ENCODE measurements around the gene CDK14.
"Not testable (repeated sequence)": the region's sequence is repeated elsewhere in the genome, so short reads cannot be mapped to it uniquely, and the experiment has no call there.

CDK14 gene

DNA sequence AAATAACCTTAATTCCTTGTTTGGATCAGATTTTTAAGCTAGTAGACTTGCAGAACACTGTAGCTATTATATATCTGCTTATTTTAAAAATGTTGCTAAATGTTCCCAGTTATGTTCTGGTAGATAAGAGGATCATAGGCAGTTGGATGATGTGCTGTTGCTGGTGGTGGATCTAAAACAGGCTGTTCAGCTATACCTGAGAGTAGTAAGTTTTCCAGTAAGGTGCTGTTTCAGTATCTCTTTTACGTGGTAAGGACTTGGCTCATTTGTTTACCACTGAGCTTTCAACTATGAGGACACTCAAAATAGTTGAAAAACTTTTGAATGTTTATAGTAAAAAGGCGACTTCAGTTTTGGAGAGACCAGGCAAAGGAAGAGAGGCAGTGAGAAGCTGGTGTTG lies 180.9 kb downstream of the CDK14 start:
- intact Hi-C loops (cut with micrococcal nuclease) = no loop called here
- H3K4me1 Mint-ChIP-seq (ENCODE audit: low read depth) = no peaks in the 10 kb centered on the region
- H3K4me3 Mint-ChIP-seq = no peak overlapping the region
- no peak overlapping the region for H3K27ac Mint-ChIP-seq
- no peaks in the 10 kb centered on the region for H3K27me3 Mint-ChIP-seq
- H3K36me3 Mint-ChIP-seq (ENCODE audit: low read depth) = peaks cover 6% of the 10 kb centered on the region
- H3K9me3 Mint-ChIP-seq = peaks cover 9% of the 10 kb centered on the region

GRCh38 chr7:90777465-90777864 lies 181.3 kb downstream of the CDK14 start:
- no peaks in the 10 kb centered on the region for H3K4me1 Mint-ChIP-seq (ENCODE audit: low read depth)
- H3K36me3 Mint-ChIP-seq (ENCODE audit: low read depth) = peaks cover 3% of the 10 kb centered on the region
- no peak overlapping the region for H3K27ac Mint-ChIP-seq
- no peak overlapping the region for H3K4me3 Mint-ChIP-seq
- intact Hi-C loops (cut with micrococcal nuclease) = no loop called here
- H3K27me3 Mint-ChIP-seq = no peaks in the 10 kb centered on the region
- H3K9me3 Mint-ChIP-seq = peaks cover 5% of the 10 kb centered on the region

- intact Hi-C loops (cut with micrococcal nuclease) = no loop called here
- Mint-ChIP-seq H3K4me3 (no peak overlapping the region), H3K4me1 (ENCODE audit: low read depth) (no peaks in the 10 kb centered on the region), H3K27me3 (no peaks in the 10 kb centered on the region), H3K36me3 (ENCODE audit: low read depth) (no peaks in the 10 kb centered on the region), H3K27ac (no peak overlapping the region), H3K9me3 (peaks cover under 1% of the 10 kb centered on the region)
These were observed 181.8 kb downstream of the CDK14 start for GRCh38 chr7:90777886-90778285.

DNA sequence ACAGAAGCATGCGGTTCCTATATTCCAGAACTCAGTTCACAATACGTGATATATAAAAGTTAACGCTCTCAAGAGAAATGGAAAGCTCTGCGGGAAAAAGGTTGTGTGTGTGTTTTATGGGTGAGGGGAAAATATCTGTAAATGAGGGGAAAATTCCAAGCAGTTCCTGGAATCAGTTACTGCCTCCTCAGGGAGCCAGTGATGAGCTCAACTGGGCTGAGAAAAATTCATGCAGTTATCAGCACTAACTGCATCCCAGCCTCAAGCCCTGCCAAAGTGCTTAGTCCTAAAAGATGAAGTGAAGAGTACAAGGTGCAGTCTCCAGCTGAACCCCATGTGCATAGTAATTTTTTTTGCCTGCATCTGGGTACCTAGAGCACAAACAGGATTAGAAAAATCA lies 191.9 kb downstream of the CDK14 start:
- no peak overlapping the region for H3K27ac Mint-ChIP-seq
- intact Hi-C loops (cut with micrococcal nuclease) = no loop called here

GRCh38 chr7:90789736-90790306 lies 193.7 kb downstream of the CDK14 start:
- intact Hi-C loops (cut with micrococcal nuclease) = no loop called here
- no peak overlapping the region for H3K4me3 Mint-ChIP-seq
- H3K36me3 Mint-ChIP-seq (ENCODE audit: low read depth) = peaks cover 29% of the 10 kb centered on the region
- peaks cover 36% of the 10 kb centered on the region for H3K9me3 Mint-ChIP-seq
- H3K27me3 Mint-ChIP-seq = no peaks in the 10 kb centered on the region
- no peaks in the 10 kb centered on the region for H3K4me1 Mint-ChIP-seq (ENCODE audit: low read depth)
- H3K27ac Mint-ChIP-seq = no peak overlapping the region

More for the DNA sequence above, 191.9 kb downstream of the CDK14 start:
- Mint-ChIP-seq H3K4me3 (no peak overlapping the region), H3K27me3 (no peaks in the 10 kb centered on the region), H3K4me1 (ENCODE audit: low read depth) (no peaks in the 10 kb centered on the region), H3K36me3 (ENCODE audit: low read depth) (peaks cover 18% of the 10 kb centered on the region), H3K9me3 (peaks cover 33% of the 10 kb centered on the region)

DNA sequence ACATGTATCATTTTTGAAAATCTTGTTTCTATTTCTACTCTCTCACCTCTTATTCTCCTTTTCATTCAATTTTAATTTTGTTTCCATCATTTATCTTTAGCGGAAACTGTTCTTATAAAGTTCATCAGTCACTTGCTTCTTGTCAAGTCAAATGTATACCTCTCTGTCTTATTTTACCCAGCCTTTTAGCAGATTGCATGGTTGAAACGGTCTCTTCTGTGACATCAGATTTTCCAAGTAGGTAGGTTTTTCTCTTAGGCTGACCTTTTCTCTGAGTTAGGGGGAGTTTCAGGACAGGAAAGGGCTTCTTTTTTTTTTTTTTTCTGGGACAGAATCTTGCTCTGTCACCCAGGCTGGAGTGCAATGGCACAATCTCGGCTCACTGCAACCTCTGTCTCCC lies 195.5 kb downstream of the CDK14 start:
- intact Hi-C loops (cut with micrococcal nuclease) = no loop called here
- H3K4me1 Mint-ChIP-seq (ENCODE audit: low read depth) = no peaks in the 10 kb centered on the region
- H3K36me3 Mint-ChIP-seq (ENCODE audit: low read depth) = peaks cover 29% of the 10 kb centered on the region
- no peak overlapping the region for H3K4me3 Mint-ChIP-seq
- H3K27ac Mint-ChIP-seq = no peak overlapping the region
- no peaks in the 10 kb centered on the region for H3K27me3 Mint-ChIP-seq
- peaks cover 53% of the 10 kb centered on the region for H3K9me3 Mint-ChIP-seq

DNA sequence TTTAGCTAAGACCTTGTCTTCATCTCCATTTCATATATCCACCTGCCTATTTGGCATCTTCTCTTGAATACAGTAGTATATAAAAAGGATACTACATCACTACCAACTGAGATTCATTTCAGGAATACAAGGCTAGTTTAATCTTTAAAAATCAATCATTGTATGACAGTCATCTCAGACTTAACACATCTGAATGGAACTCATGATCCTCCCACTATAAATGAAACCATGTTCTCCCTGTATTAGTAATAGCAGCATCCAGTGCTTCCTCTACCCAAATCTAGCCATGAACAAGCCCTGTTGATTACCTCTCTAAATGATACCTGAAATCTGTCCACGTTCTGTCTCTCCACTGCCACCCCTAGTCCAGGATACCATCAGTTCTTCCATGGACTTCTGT lies 196.2 kb downstream of the CDK14 start:
- H3K27me3 Mint-ChIP-seq = no peaks in the 10 kb centered on the region
- no peak overlapping the region for H3K4me3 Mint-ChIP-seq
- H3K27ac Mint-ChIP-seq = no peak overlapping the region
- H3K4me1 Mint-ChIP-seq (ENCODE audit: low read depth) = no peaks in the 10 kb centered on the region
- intact Hi-C loops (cut with micrococcal nuclease) = no loop called here
- peaks cover 29% of the 10 kb centered on the region for H3K36me3 Mint-ChIP-seq (ENCODE audit: low read depth)
- peaks cover 60% of the 10 kb centered on the region for H3K9me3 Mint-ChIP-seq

- intact Hi-C loops (cut with micrococcal nuclease); H3K4me1 Mint-ChIP-seq (ENCODE audit: low read depth); H3K27ac Mint-ChIP-seq; H3K27me3 Mint-ChIP-seq; H3K4me3 Mint-ChIP-seq: not testable (repeated sequence)
- H3K9me3 Mint-ChIP-seq = peaks cover 74% of the 10 kb centered on the region
- peaks cover 29% of the 10 kb centered on the region for H3K36me3 Mint-ChIP-seq (ENCODE audit: low read depth)
These were observed 198.1 kb downstream of the CDK14 start for GRCh38 chr7:90794234-90794633.

DNA sequence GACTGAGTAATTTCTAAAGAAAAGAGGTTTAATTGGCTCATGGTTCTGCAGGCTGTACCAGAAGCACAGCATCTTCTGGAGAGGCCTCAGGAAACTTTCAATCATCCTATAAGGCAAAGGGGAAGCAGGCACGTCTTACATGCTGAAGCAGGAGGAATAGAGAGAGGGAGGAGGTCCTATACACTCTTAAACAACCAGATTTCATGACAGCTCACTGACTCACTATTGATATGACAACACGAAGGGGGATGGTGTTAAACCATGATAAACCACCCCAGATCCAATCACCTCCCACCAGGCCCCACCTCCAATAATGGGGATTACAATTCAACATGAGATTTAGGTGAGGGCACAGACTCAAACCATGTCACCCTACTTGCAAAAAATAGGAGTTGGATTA lies 201.5 kb downstream of the CDK14 start:
- Mint-ChIP-seq H3K4me1 (ENCODE audit: low read depth) (no peaks in the 10 kb centered on the region), H3K36me3 (ENCODE audit: low read depth) (peaks cover 16% of the 10 kb centered on the region), H3K9me3 (peaks cover 66% of the 10 kb centered on the region), H3K27ac (no peak overlapping the region), H3K4me3 (no peak overlapping the region), H3K27me3 (no peaks in the 10 kb centered on the region)
- intact Hi-C loops (cut with micrococcal nuclease) = no loop called here

GRCh38 chr7:90804370-90804769 lies 208.2 kb downstream of the CDK14 start:
- no peak overlapping the region for H3K4me3 Mint-ChIP-seq
- H3K27me3 Mint-ChIP-seq = no peaks in the 10 kb centered on the region
- peaks cover 48% of the 10 kb centered on the region for H3K9me3 Mint-ChIP-seq
- peaks cover 11% of the 10 kb centered on the region for H3K36me3 Mint-ChIP-seq (ENCODE audit: low read depth)
- no peak overlapping the region for H3K27ac Mint-ChIP-seq
- intact Hi-C loops (cut with micrococcal nuclease) = no loop called here
- H3K4me1 Mint-ChIP-seq (ENCODE audit: low read depth) = no peaks in the 10 kb centered on the region

DNA sequence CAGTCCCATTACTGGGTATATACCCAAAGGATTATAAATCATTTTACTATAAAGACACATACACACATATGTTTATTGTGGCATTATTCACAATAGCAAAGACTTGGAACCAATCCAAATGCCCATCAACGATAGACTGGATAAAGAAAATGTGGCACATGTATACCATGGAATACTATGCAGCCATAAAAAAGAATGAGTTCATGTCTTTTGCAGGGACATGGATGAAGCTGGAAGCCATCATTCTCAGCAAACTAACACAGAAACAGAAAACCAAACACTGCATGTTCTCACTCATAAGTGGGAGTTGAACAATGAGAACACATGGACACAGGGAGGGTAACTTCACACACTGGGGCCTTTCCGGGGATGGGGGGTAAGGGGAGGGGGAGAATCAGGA lies 219.4 kb downstream of the CDK14 start:
- H3K27ac Mint-ChIP-seq; H3K4me1 Mint-ChIP-seq (ENCODE audit: low read depth); H3K4me3 Mint-ChIP-seq; H3K27me3 Mint-ChIP-seq; intact Hi-C loops (cut with micrococcal nuclease); H3K36me3 Mint-ChIP-seq (ENCODE audit: low read depth); H3K9me3 Mint-ChIP-seq: not testable (repeated sequence)

DNA sequence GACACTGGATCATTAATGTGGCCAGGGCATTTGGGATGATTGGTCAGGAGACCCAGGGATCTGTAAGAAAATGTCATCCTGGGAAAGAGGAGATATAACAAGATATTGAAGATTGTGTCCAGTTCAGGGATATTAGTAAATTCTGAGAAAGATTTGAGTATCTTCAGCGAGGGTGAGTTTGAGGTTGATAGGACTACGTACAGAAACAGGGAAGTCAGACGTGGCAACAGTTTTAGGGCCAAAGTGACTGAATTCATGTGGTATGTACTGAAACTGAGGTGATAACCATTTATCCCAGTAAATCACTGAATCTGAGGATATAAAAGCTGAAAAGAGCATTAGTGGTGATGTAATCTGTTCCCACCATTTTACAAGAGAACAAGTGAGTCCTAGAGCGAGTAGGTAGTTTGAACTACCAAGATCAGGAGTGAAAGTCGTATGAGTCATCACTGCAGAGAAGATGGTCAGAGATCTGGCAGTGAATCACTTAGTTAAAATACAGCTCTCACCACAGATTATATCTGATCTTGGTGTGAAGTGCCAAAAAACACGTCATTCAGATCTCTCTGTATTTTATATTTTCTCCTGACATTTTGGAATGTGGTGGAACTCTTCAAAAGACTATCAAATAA lies 220.5 kb downstream of the CDK14 start:
- intact Hi-C loops (cut with micrococcal nuclease) = no loop called here
- Mint-ChIP-seq H3K27ac (no peak overlapping the region), H3K4me1 (ENCODE audit: low read depth) (peaks cover 5% of the 10 kb centered on the region), H3K4me3 (no peak overlapping the region), H3K27me3 (no peaks in the 10 kb centered on the region), H3K36me3 (ENCODE audit: low read depth) (no peaks in the 10 kb centered on the region), H3K9me3 (peaks cover 10% of the 10 kb centered on the region)

DNA sequence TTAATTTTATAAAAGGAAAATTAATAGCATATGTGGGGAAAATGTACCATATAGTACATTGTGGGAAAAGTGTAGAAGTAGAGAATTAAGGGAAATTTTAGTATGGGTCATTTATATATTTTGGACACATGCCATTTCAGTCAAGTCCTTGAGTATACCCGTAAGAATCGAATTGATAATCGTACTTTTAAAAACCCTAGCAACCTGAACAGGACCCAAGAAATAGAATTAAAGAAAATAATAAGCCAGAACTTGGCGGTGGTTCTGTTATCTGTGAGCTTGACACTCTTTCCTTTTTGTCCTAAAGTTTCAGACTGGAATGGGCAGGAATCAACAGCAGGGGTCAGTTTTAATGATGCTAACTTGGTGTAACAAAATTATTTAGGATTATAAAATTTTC lies 221.0 kb downstream of the CDK14 start:
- H3K4me3 Mint-ChIP-seq = no peak overlapping the region

DNA sequence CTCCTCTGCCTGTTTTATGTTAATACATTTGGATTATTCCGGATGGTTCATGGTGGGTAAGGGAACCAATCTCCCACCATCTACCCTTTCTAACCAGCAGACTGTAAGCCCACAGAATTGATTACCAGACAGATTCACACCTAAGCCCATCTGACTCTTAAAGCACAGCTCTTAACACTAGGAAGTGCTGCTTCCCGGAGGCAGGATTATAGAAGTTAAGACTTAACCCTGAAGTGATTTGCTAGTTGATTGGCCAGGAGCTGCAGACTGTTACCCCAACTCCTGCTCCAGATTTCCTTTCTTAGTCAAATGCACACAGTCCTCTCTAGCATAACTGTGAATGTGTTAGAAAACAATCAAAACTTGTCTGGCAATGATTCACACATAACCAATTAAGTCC lies 221.7 kb downstream of the CDK14 start:
- Mint-ChIP-seq H3K36me3 (ENCODE audit: low read depth) (no peaks in the 10 kb centered on the region), H3K4me1 (ENCODE audit: low read depth) (peaks cover 5% of the 10 kb centered on the region), H3K4me3 (no peak overlapping the region), H3K27ac (no peak overlapping the region), H3K27me3 (no peaks in the 10 kb centered on the region), H3K9me3 (peaks cover 10% of the 10 kb centered on the region)
- intact Hi-C loops (cut with micrococcal nuclease) = no loop called here

More for the DNA sequence above, 221.0 kb downstream of the CDK14 start:
- H3K4me1 Mint-ChIP-seq (ENCODE audit: low read depth) = peaks cover 5% of the 10 kb centered on the region
- intact Hi-C loops (cut with micrococcal nuclease) = no loop called here
- H3K27me3 Mint-ChIP-seq = no peaks in the 10 kb centered on the region
- H3K27ac Mint-ChIP-seq = no peak overlapping the region
- no peaks in the 10 kb centered on the region for H3K36me3 Mint-ChIP-seq (ENCODE audit: low read depth)
- H3K9me3 Mint-ChIP-seq = peaks cover 10% of the 10 kb centered on the region

GRCh38 chr7:90818341-90818740 lies 222.2 kb downstream of the CDK14 start:
- Mint-ChIP-seq H3K27me3 (no peaks in the 10 kb centered on the region), H3K4me3 (no peak overlapping the region), H3K36me3 (ENCODE audit: low read depth) (no peaks in the 10 kb centered on the region), H3K9me3 (peaks cover 10% of the 10 kb centered on the region), H3K4me1 (ENCODE audit: low read depth) (peaks cover 5% of the 10 kb centered on the region), H3K27ac (no peak overlapping the region)
- intact Hi-C loops (cut with micrococcal nuclease) = no loop called here

Data from dendritic cell treated with granulocyte-macrophage colony-stimulating factor and Interleukin-4, amounts not matched to agents 40 ng/mL and 50 ng/mL, for 4 days (primary cell).